Measurements from ENCODE around the gene PLA2G6. TPM values are rescaled to one million over a fixed set of nuclear protein-coding genes. Genes with fewer than 3 reads are reported as not detected.
"Not testable (repeated sequence)": the region's sequence is repeated elsewhere in the genome, so short reads cannot be mapped to it uniquely, and the experiment has no call there.

The PLA2G6 gene
- total RNA-seq, 1 donor from 2014 or later, result 22.5 TPM

DNA sequence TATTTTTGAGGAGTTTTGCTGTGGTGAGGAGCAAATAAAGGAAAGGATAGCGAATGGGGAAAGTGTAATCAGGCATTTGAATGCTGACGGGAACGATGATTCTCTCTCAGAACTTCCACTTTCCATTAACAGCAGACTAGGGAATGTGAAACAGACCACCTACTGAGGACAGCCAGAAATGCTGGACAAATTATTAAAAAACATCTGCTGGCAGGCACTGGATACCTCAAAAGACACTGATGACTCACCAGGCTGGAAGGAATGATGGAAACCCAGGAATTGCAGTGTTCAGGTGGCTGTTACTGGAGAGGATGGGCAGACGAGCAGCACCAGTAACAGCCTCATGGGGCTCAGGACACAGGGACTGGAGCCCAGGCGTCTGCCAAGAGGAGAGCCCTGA is 33.4 kb downstream of the PLA2G6 start:
- no peak overlapping the region for H3K27ac Mint-ChIP-seq (ENCODE audit: unreplicated experiment)
- H3K36me3 Mint-ChIP-seq (ENCODE audit: low read depth, unreplicated experiment), result peaks cover 8% of the 10 kb centered on the region
- DNase-seq (ENCODE audit: low spot score), result no peak
- TF ChIP-seq, protein P1, sequence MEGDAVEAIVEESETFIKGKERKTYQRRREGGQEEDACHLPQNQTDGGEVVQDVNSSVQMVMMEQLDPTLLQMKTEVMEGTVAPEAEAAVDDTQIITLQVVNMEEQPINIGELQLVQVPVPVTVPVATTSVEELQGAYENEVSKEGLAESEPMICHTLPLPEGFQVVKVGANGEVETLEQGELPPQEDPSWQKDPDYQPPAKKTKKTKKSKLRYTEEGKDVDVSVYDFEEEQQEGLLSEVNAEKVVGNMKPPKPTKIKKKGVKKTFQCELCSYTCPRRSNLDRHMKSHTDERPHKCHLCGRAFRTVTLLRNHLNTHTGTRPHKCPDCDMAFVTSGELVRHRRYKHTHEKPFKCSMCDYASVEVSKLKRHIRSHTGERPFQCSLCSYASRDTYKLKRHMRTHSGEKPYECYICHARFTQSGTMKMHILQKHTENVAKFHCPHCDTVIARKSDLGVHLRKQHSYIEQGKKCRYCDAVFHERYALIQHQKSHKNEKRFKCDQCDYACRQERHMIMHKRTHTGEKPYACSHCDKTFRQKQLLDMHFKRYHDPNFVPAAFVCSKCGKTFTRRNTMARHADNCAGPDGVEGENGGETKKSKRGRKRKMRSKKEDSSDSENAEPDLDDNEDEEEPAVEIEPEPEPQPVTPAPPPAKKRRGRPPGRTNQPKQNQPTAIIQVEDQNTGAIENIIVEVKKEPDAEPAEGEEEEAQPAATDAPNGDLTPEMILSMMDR (IDR thresholded peaks at IDR 0.05; ENCODE audit: unreplicated experiment), result no peak
- no peaks in the 10 kb centered on the region for H3K9me3 Mint-ChIP-seq (ENCODE audit: unreplicated experiment)
- no peak overlapping the region for H3K4me3 Mint-ChIP-seq (ENCODE audit: unreplicated experiment)
- H3K27me3 Mint-ChIP-seq (ENCODE audit: unreplicated experiment), result peaks cover 2% of the 10 kb centered on the region
- H3K4me1 Mint-ChIP-seq (ENCODE audit: unreplicated experiment), result peaks cover 21% of the 10 kb centered on the region

GRCh38 chr22:38146166-38146565 is 35.5 kb downstream of the PLA2G6 start:
- not testable (repeated sequence) for H3K27me3 Mint-ChIP-seq (ENCODE audit: unreplicated experiment); H3K27ac Mint-ChIP-seq (ENCODE audit: unreplicated experiment); H3K4me3 Mint-ChIP-seq (ENCODE audit: unreplicated experiment); H3K9me3 Mint-ChIP-seq (ENCODE audit: unreplicated experiment); DNase-seq (ENCODE audit: low spot score); H3K36me3 Mint-ChIP-seq (ENCODE audit: low read depth, unreplicated experiment)
- peaks cover 12% of the 10 kb centered on the region for H3K4me1 Mint-ChIP-seq (ENCODE audit: unreplicated experiment)

GRCh38 chr22:38144025-38144405 is 37.6 kb downstream of the PLA2G6 start:
- Mint-ChIP-seq H3K4me3 (ENCODE audit: unreplicated experiment) (no peak overlapping the region), H3K27ac (ENCODE audit: unreplicated experiment) (no peak overlapping the region), H3K36me3 (ENCODE audit: low read depth, unreplicated experiment) (peaks cover 8% of the 10 kb centered on the region), H3K4me1 (ENCODE audit: unreplicated experiment) (peaks cover 4% of the 10 kb centered on the region), H3K9me3 (ENCODE audit: unreplicated experiment) (no peaks in the 10 kb centered on the region), H3K27me3 (ENCODE audit: unreplicated experiment) (no peaks in the 10 kb centered on the region)
- TF ChIP-seq, protein P1 (IDR thresholded peaks at IDR 0.05; ENCODE audit: unreplicated experiment), result no peak
- DNase-seq (ENCODE audit: low spot score), result no peak

- TF ChIP-seq, protein P1 (IDR thresholded peaks at IDR 0.05; ENCODE audit: unreplicated experiment), result no peak
- H3K4me3 Mint-ChIP-seq (ENCODE audit: unreplicated experiment), result peak overlapping the region; percentile 37
- DNase-seq (ENCODE audit: low spot score), result no peak
- H3K9me3 Mint-ChIP-seq (ENCODE audit: unreplicated experiment), result no peaks in the 10 kb centered on the region
- no peak overlapping the region for H3K27ac Mint-ChIP-seq (ENCODE audit: unreplicated experiment)
- H3K4me1 Mint-ChIP-seq (ENCODE audit: unreplicated experiment), result peaks cover 4% of the 10 kb centered on the region
- H3K36me3 Mint-ChIP-seq (ENCODE audit: low read depth, unreplicated experiment), result peaks cover 2% of the 10 kb centered on the region
- H3K27me3 Mint-ChIP-seq (ENCODE audit: unreplicated experiment), result no peaks in the 10 kb centered on the region
Measured at GRCh38 chr22:38142606-38143005, 39.0 kb downstream of the PLA2G6 start.

DNA sequence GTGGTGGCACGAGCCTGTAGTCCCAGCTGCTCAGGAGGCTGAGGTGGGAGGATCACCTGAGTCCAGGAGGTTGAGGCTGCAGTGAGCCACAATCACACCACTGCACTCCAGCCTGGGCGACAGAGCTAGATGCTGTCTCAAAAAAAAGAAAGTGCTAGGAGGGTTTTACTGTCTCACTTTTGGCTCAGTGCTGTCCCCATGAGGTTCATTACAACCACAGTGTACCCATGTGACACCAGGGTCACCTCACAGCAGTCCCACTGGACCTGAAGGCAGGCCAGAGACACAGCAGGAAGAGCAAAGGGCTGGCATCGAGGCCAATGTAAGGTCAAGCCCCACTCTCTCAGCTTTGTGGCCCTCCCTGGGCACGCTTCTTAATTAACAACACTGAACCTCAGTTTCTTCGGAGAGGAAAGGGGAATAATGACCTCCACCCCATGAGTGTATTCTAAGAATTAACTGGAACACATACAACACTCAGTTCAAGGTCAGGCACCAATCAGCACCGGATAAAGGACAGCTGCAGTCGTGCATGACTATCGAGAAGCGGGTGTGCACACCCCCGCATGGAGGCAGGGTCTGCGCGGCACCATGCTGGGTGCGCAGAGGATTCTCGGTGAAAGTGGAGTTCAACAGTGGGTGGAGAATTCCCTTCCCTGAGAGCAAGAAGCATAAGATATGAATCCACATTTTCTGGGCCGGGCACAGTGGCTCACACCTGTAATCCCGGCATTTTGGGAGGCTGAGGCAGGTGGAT is 40.2 kb downstream of the PLA2G6 start:
- no peaks in the 10 kb centered on the region for H3K9me3 Mint-ChIP-seq (ENCODE audit: unreplicated experiment)
- TF ChIP-seq, protein P1 (IDR thresholded peaks at IDR 0.05; ENCODE audit: unreplicated experiment), result no peak
- H3K27ac Mint-ChIP-seq (ENCODE audit: unreplicated experiment), result no peak overlapping the region
- no peak overlapping the region for H3K4me3 Mint-ChIP-seq (ENCODE audit: unreplicated experiment)
- no peaks in the 10 kb centered on the region for H3K27me3 Mint-ChIP-seq (ENCODE audit: unreplicated experiment)
- no peak for DNase-seq (ENCODE audit: low spot score)
- peaks cover 4% of the 10 kb centered on the region for H3K4me1 Mint-ChIP-seq (ENCODE audit: unreplicated experiment)
- peaks cover 2% of the 10 kb centered on the region for H3K36me3 Mint-ChIP-seq (ENCODE audit: low read depth, unreplicated experiment)
